Cerebellar cortex (tissue), 1 donor: ENCODE data around the gene TIMP1.
A peak's percentile ranks its signal among the peaks of the same experiment; 100 is the strongest.

Experiments used
- DNase-seq: peaks from one replicate; pipeline ENCODE4 v3.0.0-alpha.2; 2015; ENCODE audit warnings: low spot score

The TIMP1 gene

GRCh38 chrX:47581731-47582647 is at the start of gene TIMP1:
Gene TIMP1 (plus strand): TSS chrX:47582436. CDS start chrX:47583416, 980 bp downstream.
- DNase-seq: peak; percentile 69

DNA sequence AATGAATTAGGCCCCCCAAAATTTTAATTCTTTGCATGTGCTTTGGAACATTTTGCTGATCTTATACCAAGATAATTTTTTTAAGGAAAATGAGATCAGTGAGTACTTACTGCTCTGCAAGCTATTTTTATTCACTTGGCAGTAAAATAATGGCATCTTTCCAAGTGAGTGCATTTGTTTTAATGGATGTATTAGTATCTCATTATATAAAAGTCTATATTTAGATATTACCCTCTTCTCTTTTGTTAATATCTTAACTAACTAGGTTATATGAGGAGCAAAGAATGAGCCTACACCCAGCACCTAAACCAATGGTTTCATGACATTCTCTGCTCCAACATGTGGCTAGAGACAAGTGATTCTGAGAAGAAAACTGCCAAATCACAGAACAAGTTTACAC is 42.4 kb upstream of the TIMP1 start:
- DNase-seq: peak; percentile 35

DNA sequence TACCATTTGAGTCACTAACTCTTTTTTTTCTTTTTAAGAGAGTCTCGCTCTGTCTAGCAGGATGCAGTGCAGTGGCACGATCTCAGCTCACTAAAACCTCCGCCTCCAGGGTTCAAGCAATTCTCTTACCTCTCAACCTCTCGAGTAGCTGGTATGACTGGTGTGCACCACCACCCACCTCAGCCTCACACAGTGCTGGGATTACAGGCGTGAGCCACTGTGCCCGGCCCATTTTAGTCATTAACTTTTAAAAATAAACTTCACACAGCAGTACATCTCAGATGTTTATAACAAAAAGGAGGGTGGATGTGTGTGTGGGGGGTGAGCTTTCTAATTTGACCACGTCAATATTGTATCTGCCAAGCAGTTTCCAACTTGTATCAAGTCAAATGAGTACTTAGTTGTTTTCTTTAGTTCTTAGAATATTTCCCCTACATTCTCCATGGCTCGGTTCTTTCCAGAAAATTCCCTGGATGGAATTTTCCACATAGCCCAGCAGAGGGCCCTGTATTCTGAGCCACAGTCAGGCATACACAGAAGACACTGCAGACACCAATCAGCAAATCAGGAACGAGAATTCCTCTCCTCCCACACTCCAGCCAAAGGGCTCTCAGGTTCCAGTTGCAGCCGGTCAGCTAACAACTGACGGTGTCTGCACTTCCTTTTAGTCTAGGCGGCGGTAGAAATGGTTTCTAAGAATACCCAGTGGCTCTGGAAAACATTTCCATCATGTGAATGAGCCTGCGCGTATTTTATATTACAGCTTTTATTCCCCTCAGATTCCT is 41.3 kb upstream of the TIMP1 start:
- peak; percentile 95 for DNase-seq

GRCh38 chrX:47543496-47543895 is 38.7 kb upstream of the TIMP1 start:
- no peak for DNase-seq

DNA sequence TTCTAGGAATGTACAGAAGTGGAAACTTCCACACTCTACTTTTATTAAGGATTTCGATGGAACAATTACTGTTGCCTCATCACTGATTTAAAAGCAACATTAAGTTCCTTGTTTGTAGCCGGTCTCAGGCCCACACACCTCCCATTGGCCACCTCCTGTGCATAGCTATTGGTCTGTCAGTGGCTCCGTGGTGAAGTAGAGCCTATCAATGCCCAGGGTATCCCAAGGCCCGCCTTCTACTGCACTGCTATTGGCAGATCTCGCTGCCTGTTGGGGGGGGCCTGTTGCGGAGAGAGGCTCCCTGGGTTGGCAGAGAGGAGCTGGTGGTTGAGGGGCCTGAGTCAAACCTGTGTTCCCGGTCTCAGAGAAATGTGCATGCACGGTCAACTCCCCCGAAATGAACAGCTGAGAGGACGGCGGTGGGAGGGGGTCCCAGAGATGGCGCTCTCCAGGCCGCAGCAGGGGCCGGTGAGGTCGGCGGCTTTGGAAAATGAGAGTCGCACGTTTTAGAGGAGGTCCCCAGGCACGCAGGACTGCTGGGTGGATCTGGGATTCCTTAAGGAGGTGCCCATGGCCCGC is 26.1 kb upstream of the TIMP1 start:
- peak; percentile 96 for DNase-seq

DNA sequence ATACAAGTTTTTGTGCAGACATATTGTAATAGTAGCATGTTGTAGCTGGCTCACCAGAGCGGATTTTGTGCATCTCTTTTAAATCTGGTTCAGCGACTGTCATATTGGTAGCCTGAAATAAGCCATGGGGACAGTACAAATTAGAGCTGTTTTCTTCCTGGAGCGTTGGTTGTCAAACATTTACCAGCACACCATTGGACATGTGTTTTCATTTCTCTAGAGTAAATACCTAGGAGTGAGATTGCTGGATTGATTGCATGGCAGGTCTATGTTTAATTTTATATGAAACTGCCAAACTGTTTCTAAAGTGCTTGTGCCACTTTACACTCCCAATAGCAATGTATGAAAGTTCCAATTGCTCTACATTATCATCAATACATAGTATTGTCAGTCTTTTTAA is 23.8 kb upstream of the TIMP1 start:
- DNase-seq: no peak

GRCh38 chrX:47560179-47560933 is 21.9 kb upstream of the TIMP1 start:
- no peak for DNase-seq

DNA sequence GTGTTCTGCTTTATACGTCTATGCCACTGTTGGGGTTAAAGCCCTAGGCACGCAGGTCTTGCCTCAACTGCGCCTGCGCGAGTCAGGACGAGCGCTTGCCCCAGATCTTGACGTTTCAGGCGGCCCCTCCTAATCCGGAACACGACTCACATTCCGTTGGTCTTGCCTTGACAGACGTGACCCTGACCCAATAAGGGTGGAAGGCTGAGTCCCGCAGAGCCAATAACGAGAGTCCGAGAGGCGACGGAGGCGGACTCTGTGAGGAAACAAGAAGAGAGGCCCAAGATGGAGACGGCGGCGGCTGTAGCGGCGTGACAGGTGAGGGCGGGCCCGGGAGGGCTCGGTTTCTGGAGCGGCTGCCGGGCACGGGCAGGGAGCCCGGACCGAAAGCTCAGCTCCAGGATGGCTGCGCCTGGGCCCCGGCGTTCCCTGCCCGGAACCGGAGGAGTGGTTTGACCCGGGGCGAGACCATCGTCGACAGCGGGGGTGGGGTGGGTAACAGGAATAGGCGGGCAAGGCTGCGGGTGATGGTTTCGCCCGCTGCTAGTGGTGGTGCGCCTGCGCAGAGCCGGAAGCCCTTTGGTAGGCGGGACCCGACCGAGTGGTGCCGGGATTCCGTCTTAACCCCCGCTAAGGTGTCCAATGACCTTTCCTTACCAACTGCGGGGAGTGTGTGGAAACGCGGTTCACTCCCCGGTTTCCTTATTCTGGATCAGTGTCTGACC is 21.1 kb upstream of the TIMP1 start, which contains the start of gene ARAF:
Gene ARAF (plus strand): TSS at position 272 of the 725 bp plus-strand sequence. CDS start 1,763 bp downstream, outside the sequence.
- peak; percentile 99 for DNase-seq

DNA sequence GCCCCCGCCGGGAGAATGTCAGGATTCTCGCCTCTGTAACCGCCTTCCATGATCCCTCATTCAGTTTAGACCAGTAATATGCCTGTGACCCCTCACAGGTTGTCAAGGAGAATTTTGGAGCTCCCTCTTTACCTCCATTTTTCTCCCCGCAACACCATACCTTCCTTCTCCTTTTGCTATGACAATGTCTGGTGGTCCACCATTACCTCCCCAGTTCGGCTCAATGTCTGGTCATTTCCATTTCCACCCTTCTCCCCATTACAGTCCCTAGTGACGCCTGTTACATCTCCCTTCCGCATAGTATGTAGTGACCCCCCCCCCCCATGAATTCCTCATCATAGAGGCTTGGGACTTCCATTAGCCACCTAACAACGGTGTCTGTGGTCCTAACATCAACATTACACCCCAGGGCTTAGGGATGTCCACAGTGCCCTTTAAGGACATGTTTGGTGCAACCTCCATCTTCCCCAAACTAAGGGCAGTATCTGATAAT is 20.5 kb upstream of the TIMP1 start:
- no peak for DNase-seq

DNA sequence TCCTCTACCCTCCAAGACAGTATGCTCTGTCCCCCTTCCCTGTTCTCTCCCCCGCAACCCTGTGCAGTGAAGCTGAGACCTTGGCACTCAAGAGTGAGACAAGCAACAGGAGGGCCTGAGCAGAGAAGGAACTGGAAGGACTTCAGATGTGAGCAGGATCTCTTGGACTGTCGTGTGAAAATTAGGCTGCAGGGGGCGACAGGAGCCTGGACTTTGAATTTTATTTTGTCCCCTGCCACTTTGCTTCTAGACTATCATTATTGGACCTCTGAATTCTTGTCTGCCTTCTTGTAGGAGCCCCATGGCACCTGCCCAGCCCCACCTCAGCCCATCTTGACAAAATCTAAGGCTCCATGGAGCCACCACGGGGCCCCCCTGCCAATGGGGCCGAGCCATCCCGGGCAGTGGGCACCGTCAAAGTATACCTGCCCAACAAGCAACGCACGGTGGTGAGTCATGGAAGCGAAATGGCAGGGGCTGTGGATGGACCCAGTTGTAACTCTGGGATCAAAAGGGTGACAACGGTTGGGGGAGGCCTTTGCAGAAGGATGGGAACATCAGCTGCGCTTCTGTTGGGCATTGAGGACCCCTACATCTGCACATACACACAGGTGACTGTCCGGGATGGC is 19.5 kb upstream of the TIMP1 start:
- peak; percentile 58 for DNase-seq

- DNase-seq: no peak
These were observed 18.4 kb upstream of the TIMP1 start for GRCh38 chrX:47563801-47564315.

GRCh38 chrX:47564438-47565085 is 17.7 kb upstream of the TIMP1 start:
- no peak for DNase-seq

DNA sequence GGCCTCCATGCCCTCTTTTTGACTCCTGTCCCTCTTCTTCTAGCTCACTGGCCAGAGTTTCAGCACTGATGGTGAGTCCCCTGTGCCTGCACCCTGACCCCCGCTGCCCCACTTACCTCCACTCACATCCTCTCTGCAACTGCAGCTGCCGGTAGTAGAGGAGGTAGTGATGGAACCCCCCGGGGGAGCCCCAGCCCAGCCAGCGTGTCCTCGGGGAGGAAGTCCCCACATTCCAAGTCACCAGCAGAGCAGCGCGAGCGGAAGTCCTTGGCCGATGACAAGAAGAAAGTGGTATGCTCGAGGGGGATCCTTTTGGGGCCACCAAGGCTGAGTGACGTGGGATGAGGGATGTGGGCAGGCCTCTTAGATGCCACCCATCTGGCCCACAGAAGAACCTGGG is 15.4 kb upstream of the TIMP1 start:
- no peak for DNase-seq

DNA sequence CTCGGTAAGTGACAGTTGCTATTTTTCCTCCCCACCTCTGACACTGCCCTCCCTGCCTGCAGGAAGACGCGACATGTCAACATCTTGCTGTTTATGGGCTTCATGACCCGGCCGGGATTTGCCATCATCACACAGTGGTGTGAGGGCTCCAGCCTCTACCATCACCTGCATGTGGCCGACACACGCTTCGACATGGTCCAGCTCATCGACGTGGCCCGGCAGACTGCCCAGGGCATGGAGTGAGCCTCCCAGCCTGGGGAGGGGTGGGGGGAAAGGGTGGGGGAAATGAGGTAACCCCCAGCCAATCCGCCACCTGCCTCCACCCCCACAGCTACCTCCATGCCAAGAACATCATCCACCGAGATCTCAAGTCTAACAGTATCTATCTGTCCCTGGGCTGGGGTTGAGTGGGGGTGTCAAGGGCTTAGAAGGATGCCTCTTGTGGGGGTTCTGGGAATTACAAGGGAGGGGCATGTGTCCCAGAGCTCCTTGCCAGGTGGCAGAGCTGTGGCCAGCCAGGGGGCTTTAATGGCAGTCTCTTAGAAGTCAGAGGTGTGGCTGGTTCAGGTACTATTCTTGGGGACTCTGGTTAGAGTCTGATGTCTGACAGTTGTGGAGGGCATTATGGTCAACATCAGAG is 13.5 kb upstream of the TIMP1 start:
- DNase-seq: no peak

- DNase-seq: no peak
These were observed 11.4 kb upstream of the TIMP1 start for GRCh38 chrX:47570794-47571193.

- DNase-seq: no peak
These were observed 11.0 kb upstream of the TIMP1 start for GRCh38 chrX:47571215-47571614.

GRCh38 chrX:47571896-47572295 is 10.3 kb upstream of the TIMP1 start:
- DNase-seq: no peak

GRCh38 chrX:47572773-47573340 is 9.4 kb upstream of the TIMP1 start:
- DNase-seq: no peak
